H1 (cell line): ENCODE measurements around the gene TCERG1L. TPM values are rescaled to one million over a fixed set of nuclear protein-coding genes. Genes with fewer than 3 reads are reported as not detected.

ENCODE experiments used
- ASH2L ChIP-seq: fragments of 200-600, 300-600 bp; sonication (generic); IDR thresholded peaks from one replicate; pipeline ENCODE4 v1.7.1; 2017; ENCODE audit warnings: low read length
- FOSL1 ChIP-seq: IDR thresholded peaks from 2 replicates; pipeline ENCODE4 v1.6.1; 2011; ENCODE audit warnings: mild to moderate bottlenecking, low read depth, low read length, moderate library complexity; ENCODE audit not compliant: insufficient read depth
- JUND ChIP-seq: IDR thresholded peaks from 2 replicates; pipeline ENCODE4 v1.6.1; 2011; ENCODE audit warnings: mild to moderate bottlenecking, improper control_type of control experiment, low read length
- PHF8 ChIP-seq: fragments of 200-600 bp; sonication (generic); conservative IDR thresholded peaks from 2 replicates; pipeline ENCODE4 v1.7.1; 2012; ENCODE audit warnings: low read depth, mild to moderate bottlenecking, inconsistent platforms, low read length, moderate library complexity
- RFX5 ChIP-seq: IDR thresholded peaks from 2 replicates; pipeline ENCODE4 v1.6.1; 2011; ENCODE audit warnings: low read depth, low read length, improper control_type of control experiment, borderline replicate concordance
- TAF1 ChIP-seq: IDR thresholded peaks from 2 replicates; pipeline ENCODE4 v1.6.1; 2011; ENCODE audit warnings: mild to moderate bottlenecking, low read depth, low read length
- polyA plus RNA-seq, 7 experiments: library from polyadenylated mRNA; depleted of rRNA in 3 of 7; stranded (reverse) in 5 of 7; unstranded in 2 of 7; fragments of >200 nt in 5 of 7; fragments of 200-250 nt in 2 of 7; gene quantifications; 1 replicate in 5 of 7; 2 replicates in 1 of 7; 4 replicates in 1 of 7; pipeline versions ENCODE4 v1.2.1 to v1.2.3, GENCODE V29; 2011 to 2013; ENCODE audit warnings: missing spikeins in 2 of 7, mixed read lengths in 2 of 7
- total RNA-seq: library from RNA; stranded (reverse); fragmentation: NEBNext Ultra II Directional; extraction: Animal tissue kit (Norgen Biotek cat#: 25700); gene quantifications from 2 replicates; pipeline ENCODE4 v1.2.1, GENCODE V29; 2021

Gene TCERG1L
- total and polyA plus RNA-seq, 2 of the 8 experiments (the other 6 are each of a cell fraction or from before 2014, with no cell fraction given): 3.9 to 6.9 TPM

GRCh38 chr10:131130025-131130424, 181.5 kb downstream of the TCERG1L start (continued):
- TF ChIP-seq ASH2L: no peak
- TF ChIP-seq RFX5: no peak
- TF ChIP-seq PHF8: no peak
- no peak for TF ChIP-seq TAF1
- no peak for TF ChIP-seq FOSL1
- no peak for TF ChIP-seq JUND
